Activated T-cell treated with anti-CD3 and anti-CD28 coated beads, Interleukin-2, amount 50 U/mL, for 72 hours (primary cell): ENCODE results near the gene TSTD1. TPM values are rescaled to one million over a fixed set of nuclear protein-coding genes. Genes with fewer than 3 reads are reported as not detected.
"Not testable (repeated sequence)": the region's sequence is repeated elsewhere in the genome, so short reads cannot be mapped to it uniquely, and the experiment has no call there.

Experiments
- ATAC-seq, 2 donors: fragments of 150-1000 bp; cut with Tn5 transposase; replicated peaks in 1 of 2; 2 replicates each; pipeline ENCODE4 v1.10.0; 2021; ENCODE audit warnings: moderate library complexity in 2 of 2, mild to moderate bottlenecking in 1 of 2
- DNase-seq, 2 donors: peaks; one replicate each; pipeline ENCODE4 v3.0.0; 2021 to 2022; ENCODE audit warnings: mixed read lengths in 1 of 2
- H3K27ac Mint-ChIP-seq: one replicate; pipeline ENCODE4 v1.8.0; 2022; ENCODE audit warnings: mild to moderate bottlenecking, moderate library complexity, mixed read lengths
- H3K27me3 Mint-ChIP-seq: one replicate; pipeline ENCODE4 v1.8.0; 2022; ENCODE audit warnings: low read depth, mixed read lengths
- H3K36me3 Mint-ChIP-seq, 2 donors: one replicate each; pipeline ENCODE4 v1.8.0; 2022; ENCODE audit warnings: mixed read lengths in 2 of 2, mild to moderate bottlenecking in 1 of 2; ENCODE audit not compliant: insufficient read depth in 2 of 2
- H3K4me1 Mint-ChIP-seq: one replicate; pipeline ENCODE4 v1.8.0; 2022; ENCODE audit warnings: low read depth, mixed read lengths
- H3K4me3 Mint-ChIP-seq, 2 donors: one replicate each; pipeline ENCODE4 v1.8.0; 2022; ENCODE audit warnings: mild to moderate bottlenecking in 2 of 2, mixed read lengths in 2 of 2, moderate library complexity in 2 of 2
- H3K9me3 Mint-ChIP-seq, 2 donors: one replicate each; pipeline ENCODE4 v1.8.0; 2022; ENCODE audit warnings: mixed read lengths in 2 of 2
- total RNA-seq, 2 donors: library from RNA; stranded (reverse); gene quantifications; one replicate each; pipeline ENCODE4 v1.2.3, GENCODE V29; 2022

The TSTD1 gene
- total RNA-seq, 2 donors from 2014 or later, result 46.3 to 78.0 TPM

GRCh38 chr1:161074676-161075368 is 36.1 kb upstream of the TSTD1 start:
- H3K9me3 Mint-ChIP-seq, result no peaks in the 10 kb centered on the region
- peaks cover 24% of the 10 kb centered on the region for H3K4me1 Mint-ChIP-seq
- ATAC-seq (no peak), DNase-seq (no peak)
- no peaks in the 10 kb centered on the region for H3K27me3 Mint-ChIP-seq
- no peak overlapping the region for H3K27ac Mint-ChIP-seq
- H3K4me3 Mint-ChIP-seq, result no peak overlapping the region
- H3K36me3 Mint-ChIP-seq, result peaks cover 0 to under 1% of the 10 kb centered on the region in 2 donors

DNA sequence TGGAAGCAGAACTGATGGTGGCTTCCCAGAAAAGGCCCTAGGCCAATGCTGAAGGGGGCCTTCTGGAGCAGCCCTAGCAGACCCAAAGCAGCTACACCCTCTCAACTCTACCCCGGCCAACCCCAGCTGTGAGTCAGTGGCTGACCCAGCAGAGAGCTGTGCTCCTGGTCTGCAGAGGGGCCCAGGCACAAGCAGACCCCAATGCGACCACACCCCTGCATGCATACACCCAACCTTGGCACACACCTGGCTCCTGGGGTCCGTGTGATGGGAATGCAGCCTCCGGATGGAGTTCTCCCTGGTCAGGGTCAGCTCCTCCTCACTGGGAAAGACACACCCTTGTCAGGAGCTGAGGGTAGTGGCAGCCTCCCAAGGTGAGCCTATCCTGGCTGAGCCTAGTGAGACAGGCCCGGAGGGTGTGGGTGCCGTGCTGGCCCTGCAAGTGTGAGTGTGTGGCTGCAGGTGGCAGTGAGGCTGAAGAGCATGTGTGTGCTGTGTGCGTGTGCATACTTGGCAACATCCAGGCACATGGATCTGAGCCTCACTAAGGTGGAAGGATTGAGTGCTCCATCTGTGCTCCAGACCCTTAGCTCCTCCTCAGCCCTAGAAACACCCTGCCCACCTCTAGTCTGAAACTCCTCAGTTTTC is 34.8 kb upstream of the TSTD1 start:
- Mint-ChIP-seq H3K9me3 (no peaks in the 10 kb centered on the region), H3K36me3 (peaks cover 7 to 9% of the 10 kb centered on the region in 2 donors), H3K27me3 (no peaks in the 10 kb centered on the region), H3K27ac (no peak overlapping the region), H3K4me3 (no peak overlapping the region), H3K4me1 (peaks cover 26% of the 10 kb centered on the region)
- DNase-seq (no peak), ATAC-seq (no peak)

GRCh38 chr1:161072751-161073449 is 34.1 kb upstream of the TSTD1 start:
- Mint-ChIP-seq H3K9me3 (no peaks in the 10 kb centered on the region), H3K27ac (no peak overlapping the region), H3K4me1 (peaks cover 32% of the 10 kb centered on the region), H3K27me3 (no peaks in the 10 kb centered on the region), H3K4me3 (no peak overlapping the region), H3K36me3 (peaks cover 8 to 12% of the 10 kb centered on the region in 2 donors)
- DNase-seq (no peak), ATAC-seq (no peak)

DNA sequence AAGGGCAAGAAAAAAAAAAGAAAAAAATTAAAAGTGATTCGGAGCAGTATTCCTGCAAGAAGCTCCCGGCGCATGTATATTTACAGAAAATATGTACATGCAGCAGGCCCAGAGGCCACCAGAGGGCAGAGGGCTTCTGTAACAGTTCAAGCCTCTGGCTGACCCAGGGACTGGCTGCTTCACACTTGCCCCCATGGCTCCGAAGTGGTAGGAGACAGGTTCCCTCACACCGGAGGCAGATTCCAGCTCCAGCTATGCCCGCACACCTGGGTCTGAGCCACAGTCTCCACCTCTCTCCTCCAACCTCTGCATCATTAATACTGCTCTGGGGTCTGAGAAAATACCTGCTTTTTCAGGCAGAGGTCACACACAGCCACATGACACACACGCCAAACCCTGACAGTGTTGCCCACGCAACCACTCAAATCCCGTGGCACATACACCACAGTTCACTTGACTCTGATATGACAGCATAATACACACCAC is 33.2 kb upstream of the TSTD1 start:
- Mint-ChIP-seq H3K27me3 (no peaks in the 10 kb centered on the region), H3K4me3 (no peak overlapping the region), H3K36me3 (peaks cover 9 to 13% of the 10 kb centered on the region in 2 donors), H3K4me1 (peaks cover 42% of the 10 kb centered on the region), H3K27ac (no peak overlapping the region), H3K9me3 (no peaks in the 10 kb centered on the region)
- peak; percentile 58 to 64 for DNase-seq
- no peak for ATAC-seq

DNA sequence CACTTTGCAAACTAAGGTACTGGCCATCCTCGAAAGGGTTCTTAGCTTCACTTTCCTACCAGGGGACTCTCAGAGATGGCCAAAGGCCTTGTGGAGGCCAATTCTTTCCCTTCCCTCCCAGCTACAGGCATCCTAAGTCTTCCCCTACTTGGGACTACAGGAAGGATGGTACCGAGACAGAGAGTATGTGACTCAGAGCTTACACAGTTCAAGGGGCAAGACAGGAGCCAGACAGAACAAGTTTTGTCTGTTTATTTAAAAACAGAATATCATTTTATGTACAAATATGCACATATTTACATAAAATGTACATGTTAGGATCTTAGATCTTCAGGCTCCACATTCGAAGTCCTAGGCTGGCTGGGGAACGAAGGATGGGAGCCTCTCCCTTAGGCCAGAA is 32.0 kb upstream of the TSTD1 start:
- Mint-ChIP-seq H3K4me1 (peaks cover 54% of the 10 kb centered on the region), H3K27ac (peak overlapping the region; percentile 41), H3K4me3 (peak overlapping the region in 1 of 2 donors; percentile 100), H3K9me3 (no peaks in the 10 kb centered on the region), H3K36me3 (peaks cover 14 to 17% of the 10 kb centered on the region in 2 donors), H3K27me3 (no peaks in the 10 kb centered on the region)
- ATAC-seq, result no peak
- no peak for DNase-seq

- ATAC-seq (peak; percentile 86 to 88), DNase-seq (peak; percentile 85 to 88)
- Mint-ChIP-seq H3K27ac (peak within 1 kb of the TSS; percentile 86), H3K4me3 (peak within 1 kb of the TSS; percentile 87 to 100), H3K9me3 (no peaks in the 10 kb centered on the region), H3K4me1 (peaks cover 62% of the 10 kb centered on the region), H3K36me3 (peaks cover 16 to 17% of the 10 kb centered on the region in 2 donors), H3K27me3 (no peaks in the 10 kb centered on the region)
These were observed 31.0 kb upstream of the TSTD1 start, which contains the start of gene ARHGAP30 for GRCh38 chr1:161069731-161070270. TSS of gene ARHGAP30 (minus strand) at chr1:161069891. CDS start at chr1:161069624, 267 bp downstream.

DNA sequence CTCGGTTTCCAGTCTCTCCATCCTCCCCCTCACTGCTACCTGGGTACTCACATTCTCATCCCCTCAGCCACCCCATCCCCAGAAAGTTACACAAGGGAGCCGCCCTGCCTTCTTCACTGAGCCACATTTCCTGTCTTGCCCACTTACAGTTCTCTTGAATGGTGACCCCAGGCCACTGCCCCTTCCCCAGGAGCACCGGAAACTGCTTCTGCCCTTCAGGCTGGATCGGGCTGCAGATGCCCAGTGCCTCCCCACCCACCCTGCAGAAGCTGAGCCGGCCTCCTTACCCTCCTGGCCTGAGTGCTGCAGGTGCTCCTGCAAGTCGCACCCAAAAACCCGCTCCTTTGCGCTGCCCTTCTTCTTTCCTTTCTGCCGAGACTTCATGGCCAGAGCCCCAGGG is 30.5 kb upstream of the TSTD1 start:
- peak overlapping the region; percentile 86 for H3K27ac Mint-ChIP-seq
- peaks cover 68% of the 10 kb centered on the region for H3K4me1 Mint-ChIP-seq

GRCh38 chr1:161068306-161069234 is 29.8 kb upstream of the TSTD1 start:
- Mint-ChIP-seq H3K4me1 (peaks cover 75% of the 10 kb centered on the region), H3K27ac (peak overlapping the region; percentile 86), H3K9me3 (no peaks in the 10 kb centered on the region), H3K36me3 (peaks cover 23 to 25% of the 10 kb centered on the region in 2 donors), H3K27me3 (no peaks in the 10 kb centered on the region), H3K4me3 (peak overlapping the region; percentile 87 to 100)
- DNase-seq (peak; percentile 80), ATAC-seq (peak; percentile 64 to 71)

More for the DNA sequence above, 30.5 kb upstream of the TSTD1 start:
- Mint-ChIP-seq H3K9me3 (no peaks in the 10 kb centered on the region), H3K27me3 (no peaks in the 10 kb centered on the region), H3K36me3 (peaks cover 21% of the 10 kb centered on the region in 2 donors), H3K4me3 (peak overlapping the region; percentile 87 to 100)
- DNase-seq, result peak in 1 of 2 donors; percentile 29
- no peak for ATAC-seq

- Mint-ChIP-seq H3K4me3 (peak overlapping the region; percentile 87 to 100), H3K27me3 (no peaks in the 10 kb centered on the region), H3K27ac (peak overlapping the region; percentile 86), H3K36me3 (peaks cover 26 to 37% of the 10 kb centered on the region in 2 donors), H3K9me3 (no peaks in the 10 kb centered on the region), H3K4me1 (peaks cover 88% of the 10 kb centered on the region)
- DNase-seq (peak in 1 of 2 donors; percentile 38), ATAC-seq (peak; percentile 24 to 37)
These were observed 27.9 kb upstream of the TSTD1 start for GRCh38 chr1:161066694-161067093.

DNA sequence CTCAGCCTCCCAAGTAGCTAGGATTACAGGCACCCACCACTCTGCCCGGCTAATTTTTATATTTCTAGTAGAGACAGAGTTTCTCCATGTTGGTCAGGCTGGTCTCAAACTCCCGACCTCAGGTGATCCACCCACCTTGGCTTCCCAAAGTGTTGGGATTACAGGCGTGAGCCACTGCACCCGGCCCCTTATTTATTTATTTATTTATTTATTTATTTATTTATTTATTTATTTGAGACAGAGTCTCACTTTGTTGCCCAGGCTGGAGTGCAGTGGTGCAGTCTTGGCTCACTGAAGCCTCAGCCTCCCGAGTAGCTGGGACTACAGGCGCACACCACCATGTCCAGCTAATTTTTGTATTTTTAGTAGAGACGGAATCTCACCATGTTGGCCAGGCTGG is 26.9 kb upstream of the TSTD1 start:
- Mint-ChIP-seq H3K36me3 (peaks cover 26 to 37% of the 10 kb centered on the region in 2 donors), H3K4me1 (peaks cover 86% of the 10 kb centered on the region), H3K4me3 (peak overlapping the region; percentile 85 to 100)
- not testable (repeated sequence) for H3K27me3 Mint-ChIP-seq, H3K27ac Mint-ChIP-seq, DNase-seq, H3K9me3 Mint-ChIP-seq, ATAC-seq

GRCh38 chr1:161063936-161064335 is 25.2 kb upstream of the TSTD1 start:
- peaks cover 90% of the 10 kb centered on the region for H3K4me1 Mint-ChIP-seq
- H3K27me3 Mint-ChIP-seq, H3K9me3 Mint-ChIP-seq, DNase-seq, ATAC-seq: not testable (repeated sequence)
- H3K4me3 Mint-ChIP-seq, result peak overlapping the region; percentile 70 to 85
- H3K36me3 Mint-ChIP-seq, result peaks cover 21 to 39% of the 10 kb centered on the region in 2 donors
- H3K27ac Mint-ChIP-seq, result peak overlapping the region; percentile 97

DNA sequence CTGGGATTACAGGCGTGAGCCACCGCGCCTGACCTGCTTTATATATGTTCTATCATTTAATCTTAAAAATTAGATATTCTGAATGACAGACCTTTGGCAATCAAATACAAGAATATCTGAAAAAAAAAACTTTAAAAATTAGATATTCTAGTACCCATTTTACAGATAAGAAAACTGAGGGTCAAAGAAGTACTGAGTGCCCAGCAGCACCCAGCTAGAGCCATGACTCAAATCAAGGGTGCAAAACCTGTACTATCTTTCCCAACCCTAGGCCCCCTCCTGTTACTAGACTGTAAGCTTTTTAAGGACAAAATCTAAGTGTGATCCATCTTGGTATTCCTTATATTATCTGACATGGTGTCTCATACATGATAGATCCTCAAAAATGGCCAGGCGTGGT is 22.7 kb upstream of the TSTD1 start:
- H3K9me3 Mint-ChIP-seq, result no peaks in the 10 kb centered on the region
- peaks cover 14 to 38% of the 10 kb centered on the region in 2 donors for H3K36me3 Mint-ChIP-seq
- H3K27ac Mint-ChIP-seq, result no peak overlapping the region

More for the DNA sequence above, 22.7 kb upstream of the TSTD1 start:
- no peak overlapping the region for H3K4me3 Mint-ChIP-seq
- H3K27me3 Mint-ChIP-seq, result no peaks in the 10 kb centered on the region
- no peak for DNase-seq
- no peak for ATAC-seq
- H3K4me1 Mint-ChIP-seq, result peaks cover 69% of the 10 kb centered on the region
